Stomach (tissue), 4 donors: ENCODE measurements around the gene GADL1.

ENCODE experiments used
- EP300 ChIP-seq: sonication (generic); formaldehyde crosslinking; IDR thresholded peaks from one replicate; pipeline ENCODE4 v1.6.1; 2017; ENCODE audit warnings: antibody characterized with exemption
- POLR2A ChIP-seq, 4 donors: fragments of 450-650 bp; IDR thresholded peaks; one replicate each; pipeline ENCODE4 v1.6.1; 2016; ENCODE audit warnings: antibody characterized with exemption in 4 of 4, control low read depth in 2 of 4, mild to moderate bottlenecking in 1 of 4, moderate library complexity in 1 of 4
- TF ChIP-seq, protein P1 (sequence below), 7 experiments: fragments of 450-650 bp in 4 of 7; fragments of 200-600 bp in 3 of 7; sonication (generic) in 3 of 7; IDR thresholded peaks; one replicate each; pipeline ENCODE4 v1.5.1; 2016 to 2019; ENCODE audit warnings: antibody characterized with exemption in 7 of 7, control low read depth in 2 of 7, mild to moderate bottlenecking in 1 of 7

DNA sequence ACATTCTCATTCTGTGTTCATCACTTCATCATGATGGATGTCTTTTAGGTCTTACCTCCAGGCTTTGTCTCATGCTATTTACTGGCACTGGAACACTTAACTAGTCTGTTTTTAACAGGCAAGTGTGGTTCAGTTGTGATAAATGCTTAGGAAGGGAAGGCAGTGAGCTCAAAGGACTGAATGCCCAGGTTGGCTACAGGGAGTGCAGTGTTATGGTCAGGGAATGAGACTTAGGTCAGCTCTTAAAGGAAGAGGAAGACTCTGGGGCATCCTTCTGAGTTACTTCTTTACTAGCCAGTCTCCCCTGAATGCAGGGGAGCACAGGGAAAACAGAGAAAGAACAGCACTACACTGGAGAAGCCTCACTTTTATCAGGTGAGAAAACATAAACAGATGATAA is 215.4 kb downstream of the GADL1 start:
- TF ChIP-seq, protein P1, sequence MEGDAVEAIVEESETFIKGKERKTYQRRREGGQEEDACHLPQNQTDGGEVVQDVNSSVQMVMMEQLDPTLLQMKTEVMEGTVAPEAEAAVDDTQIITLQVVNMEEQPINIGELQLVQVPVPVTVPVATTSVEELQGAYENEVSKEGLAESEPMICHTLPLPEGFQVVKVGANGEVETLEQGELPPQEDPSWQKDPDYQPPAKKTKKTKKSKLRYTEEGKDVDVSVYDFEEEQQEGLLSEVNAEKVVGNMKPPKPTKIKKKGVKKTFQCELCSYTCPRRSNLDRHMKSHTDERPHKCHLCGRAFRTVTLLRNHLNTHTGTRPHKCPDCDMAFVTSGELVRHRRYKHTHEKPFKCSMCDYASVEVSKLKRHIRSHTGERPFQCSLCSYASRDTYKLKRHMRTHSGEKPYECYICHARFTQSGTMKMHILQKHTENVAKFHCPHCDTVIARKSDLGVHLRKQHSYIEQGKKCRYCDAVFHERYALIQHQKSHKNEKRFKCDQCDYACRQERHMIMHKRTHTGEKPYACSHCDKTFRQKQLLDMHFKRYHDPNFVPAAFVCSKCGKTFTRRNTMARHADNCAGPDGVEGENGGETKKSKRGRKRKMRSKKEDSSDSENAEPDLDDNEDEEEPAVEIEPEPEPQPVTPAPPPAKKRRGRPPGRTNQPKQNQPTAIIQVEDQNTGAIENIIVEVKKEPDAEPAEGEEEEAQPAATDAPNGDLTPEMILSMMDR (IDR thresholded peaks at IDR 0.05) = no peak
- TF ChIP-seq POLR2A (IDR thresholded peaks at IDR 0.05) = no peak
- no peak for TF ChIP-seq EP300
